Tibial artery (tissue), 4 donors: Measurements from ENCODE around the gene GNG12.

Source experiments
- DNase-seq, 2 donors: peaks; one replicate each; pipeline ENCODE4 v3.0.0-alpha.2; 2019
- H3K27ac ChIP-seq, 2 donors: fragments of 200-600 bp; sonication (generic) in 1 of 2; 1 replicate in 1 of 2; 2 replicates in 1 of 2; pipeline ENCODE4 v1.5.1; 2018 to 2019; ENCODE audit warnings: mild to moderate bottlenecking in 1 of 2
- H3K27me3 ChIP-seq, 2 donors: fragments of 200-600 bp; sonication (generic) in 1 of 2; one replicate each; pipeline versions ENCODE4 v1.5.1 to v1.6.0; 2016 to 2019
- H3K36me3 ChIP-seq, 3 donors: fragments of 200-600 bp; sonication (generic) in 2 of 3; one replicate each; pipeline ENCODE4 v1.5.1; 2016 to 2019; ENCODE audit warnings: mild to moderate bottlenecking in 2 of 3
- H3K4me1 ChIP-seq, 4 donors: fragments of 200-600 bp; sonication (generic) in 2 of 4; 1 replicate in 3 of 4; 2 replicates in 1 of 4; pipeline ENCODE4 v1.5.1; 2016 to 2019
- H3K4me3 ChIP-seq, 2 donors: fragments of 200-600 bp; sonication (generic) in 1 of 2; 1 replicate in 1 of 2; 2 replicates in 1 of 2; pipeline ENCODE4 v1.5.1; 2018 to 2019; ENCODE audit warnings: mild to moderate bottlenecking in 2 of 2
- H3K9me3 ChIP-seq, 3 donors: fragments of 200-600 bp; sonication (generic) in 1 of 3; one replicate each; pipeline ENCODE4 v1.5.1; 2016 to 2019
- CTCF ChIP-seq, 2 experiments: fragments of 200-600 bp in 1 of 2; fragments of 450-650 bp in 1 of 2; IDR thresholded peaks; one replicate each; pipeline ENCODE4 v1.5.1; 2017 to 2019; ENCODE audit warnings: antibody characterized with exemption in 2 of 2, mild to moderate bottlenecking in 1 of 2, moderate library complexity in 1 of 2
- intact Hi-C: fragments of 100-400 bp; cut with DNase I; formaldehyde crosslinking; loops from one replicate; pipeline ENCODE4 v1.15.0; 2023; ENCODE audit warnings: low total_unique reads

The GNG12 gene

GRCh38 chr1:67834246-67834877 lies 1.1 kb upstream of the GNG12 start:
- intact Hi-C loops = loop anchor here (10.0 kb wide), 2 partner anchors 150 to 300 kb away; partner anchors contain the start of gene GADD45A

GRCh38 chr1:67833602-67833940 lies 304 bp upstream of the GNG12 start:
- intact Hi-C loops = loop anchor here (10.0 kb wide), 2 partner anchors 149 to 299 kb away; partner anchors contain the start of gene GADD45A
- Histone ChIP-seq H3K36me3 (no peaks in the 10 kb centered on the region), H3K27ac (peak overlapping the region; percentile 96 to 98), H3K27me3 (no peaks in the 10 kb centered on the region), H3K4me1 (peaks cover 0 to 55% (median 24%) of the 10 kb centered on the region in 4 donors), H3K9me3 (no peaks in the 10 kb centered on the region), H3K4me3 (peak overlapping the region; percentile 87 to 89)
- TF ChIP-seq CTCF (IDR thresholded peaks at IDR 0.05) = no peak
- peak in 1 of 2 donors; percentile 36 for DNase-seq

More at GRCh38 chr1:67834246-67834877, 1.1 kb upstream of the GNG12 start:
- DNase-seq = no peak
- peak overlapping the region; percentile 96 to 98 for H3K27ac ChIP-seq
- no peaks in the 10 kb centered on the region for H3K9me3 ChIP-seq
- H3K27me3 ChIP-seq = no peaks in the 10 kb centered on the region
- no peak for TF ChIP-seq CTCF (IDR thresholded peaks at IDR 0.05)
- no peaks in the 10 kb centered on the region for H3K36me3 ChIP-seq
- H3K4me1 ChIP-seq = peaks cover 0 to 63% (median 28%) of the 10 kb centered on the region in 4 donors
- H3K4me3 ChIP-seq = no peak overlapping the region

- no peaks in the 10 kb centered on the region for H3K9me3 ChIP-seq
- intact Hi-C loops = loop anchor here (10.0 kb wide), 2 partner anchors 147 to 297 kb away; partner anchors contain the start of gene GADD45A
- H3K4me1 ChIP-seq = peaks cover 0 to 55% (median 19%) of the 10 kb centered on the region in 4 donors
- peak overlapping the region; percentile 96 to 98 for H3K27ac ChIP-seq
- no peaks in the 10 kb centered on the region for H3K36me3 ChIP-seq
- peak overlapping the region; percentile 87 to 89 for H3K4me3 ChIP-seq
- no peak for TF ChIP-seq CTCF (IDR thresholded peaks at IDR 0.05)
- peak; percentile 72 to 80 for DNase-seq
- no peaks in the 10 kb centered on the region for H3K27me3 ChIP-seq
These were observed 1.3 kb downstream of the GNG12 start for GRCh38 chr1:67831850-67832513.

- Histone ChIP-seq H3K27me3 (no peaks in the 10 kb centered on the region), H3K27ac (peak overlapping the region; percentile 96 to 98), H3K4me1 (peaks cover 0 to 61% (median 21%) of the 10 kb centered on the region in 4 donors), H3K36me3 (no peaks in the 10 kb centered on the region), H3K4me3 (peak overlapping the region; percentile 87 to 89), H3K9me3 (no peaks in the 10 kb centered on the region)
- intact Hi-C loops = loop anchor here (10.0 kb wide), 2 partner anchors 146 to 296 kb away; partner anchors contain the start of gene GADD45A
- no peak for DNase-seq
- TF ChIP-seq CTCF (IDR thresholded peaks at IDR 0.05) = peak in 1 of 2 experiments; percentile 5
These were observed 2.1 kb downstream of the GNG12 start for GRCh38 chr1:67830928-67831830.

GRCh38 chr1:67830226-67830625 lies 3.0 kb downstream of the GNG12 start:
- Histone ChIP-seq H3K9me3 (no peaks in the 10 kb centered on the region), H3K4me3 (peak overlapping the region; percentile 87 to 89), H3K27me3 (no peaks in the 10 kb centered on the region), H3K27ac (peak overlapping the region; percentile 96 to 98), H3K4me1 (peaks cover 0 to 63% (median 20%) of the 10 kb centered on the region in 4 donors), H3K36me3 (no peaks in the 10 kb centered on the region)
- intact Hi-C loops = loop anchor here (10.0 kb wide), 2 partner anchors 145 to 295 kb away; partner anchors contain the start of gene GADD45A
- no peak for TF ChIP-seq CTCF (IDR thresholded peaks at IDR 0.05)
- DNase-seq = no peak
